Measurements from ENCODE around the gene HMHB1.
A peak's percentile ranks its signal among the peaks of the same experiment; 100 is the strongest.

Gene HMHB1

DNA sequence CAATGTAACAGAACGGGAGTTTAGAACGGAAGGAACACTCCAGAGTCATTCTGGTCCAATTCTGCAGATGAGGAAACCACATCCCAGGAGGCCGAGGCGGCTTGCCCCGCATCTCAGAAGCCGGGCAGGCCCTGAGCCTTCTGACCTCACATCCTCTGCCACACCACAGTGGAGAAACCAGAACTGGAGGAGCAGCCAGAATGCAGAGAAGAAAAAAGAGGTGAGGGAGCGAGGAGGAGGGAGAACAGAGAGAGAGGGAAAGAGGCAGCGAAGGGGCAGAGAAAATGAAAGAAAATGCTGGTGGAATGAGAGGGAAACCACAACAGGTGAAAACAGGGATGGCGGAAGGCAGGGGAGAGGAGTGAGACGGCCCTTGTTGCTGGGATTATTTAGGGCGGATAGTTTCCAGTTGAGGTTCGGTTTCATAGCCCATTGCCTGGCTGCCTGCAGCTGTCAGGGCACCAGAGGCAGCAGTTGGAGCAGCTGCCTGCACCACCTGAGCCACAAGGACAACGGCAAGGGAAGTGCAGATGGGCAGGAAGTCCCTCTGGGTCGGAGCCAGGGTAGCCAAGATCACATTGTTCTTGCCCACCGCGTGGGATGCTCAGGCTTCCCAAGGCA, at the start of gene HMHB1:
Gene HMHB1 (plus strand): TSS at position 77 of the 621 bp plus-strand sequence.
- intact Hi-C loops (cut with DNase I) = no loop called here
- peak in 1 of 10 donors; percentile 70 for DNase-seq

DNA sequence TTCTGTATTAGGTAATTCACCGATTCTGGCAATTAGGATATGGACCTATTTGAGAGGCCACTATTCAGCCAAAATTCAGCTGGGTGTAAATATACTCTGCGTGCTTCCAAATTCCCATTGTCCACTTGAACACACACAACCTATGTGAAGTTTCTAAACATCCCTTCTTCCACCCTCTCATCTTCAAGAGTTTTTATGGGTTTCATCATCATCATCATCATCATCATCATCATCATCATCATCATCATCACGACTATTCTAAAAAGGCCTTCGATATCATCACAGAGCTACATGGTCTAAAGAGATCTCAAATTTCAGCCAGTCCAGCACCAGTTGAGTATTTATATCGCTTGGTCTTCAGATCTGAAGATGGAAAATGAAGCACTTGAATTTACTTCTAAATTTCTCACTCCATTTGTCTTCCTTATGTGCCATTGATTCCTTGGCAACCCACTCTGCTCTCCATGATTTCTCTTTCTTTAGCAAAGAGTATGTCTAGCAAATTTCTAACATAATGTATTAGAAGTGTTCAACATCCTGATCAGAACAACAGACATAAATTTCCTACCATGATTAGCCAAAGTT, 49.2 kb upstream of the HMHB1 start:
- DNase-seq = no peak
- intact Hi-C loops (cut with DNase I) = no loop called here

DNA sequence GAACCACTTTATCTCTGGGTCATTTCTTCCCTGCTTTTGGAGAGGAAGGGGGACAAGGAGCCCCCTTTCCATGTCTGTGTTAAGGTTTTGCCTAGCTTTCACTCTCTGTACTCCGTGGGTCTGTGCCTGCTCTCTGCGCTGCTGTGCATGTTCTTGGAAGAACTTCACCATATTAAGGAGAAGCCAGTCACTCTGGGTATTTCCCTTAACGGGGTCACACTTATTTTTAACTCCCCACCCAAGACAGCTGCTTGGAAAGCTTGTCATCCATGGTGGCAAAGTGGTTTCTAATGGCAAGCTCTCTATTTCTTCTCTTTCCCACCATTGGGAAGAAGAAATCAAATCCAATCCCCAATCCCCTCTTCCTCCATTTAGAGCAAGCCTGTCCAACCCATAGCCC, 44.8 kb upstream of the HMHB1 start:
- intact Hi-C loops (cut with DNase I) = no loop called here

DNA sequence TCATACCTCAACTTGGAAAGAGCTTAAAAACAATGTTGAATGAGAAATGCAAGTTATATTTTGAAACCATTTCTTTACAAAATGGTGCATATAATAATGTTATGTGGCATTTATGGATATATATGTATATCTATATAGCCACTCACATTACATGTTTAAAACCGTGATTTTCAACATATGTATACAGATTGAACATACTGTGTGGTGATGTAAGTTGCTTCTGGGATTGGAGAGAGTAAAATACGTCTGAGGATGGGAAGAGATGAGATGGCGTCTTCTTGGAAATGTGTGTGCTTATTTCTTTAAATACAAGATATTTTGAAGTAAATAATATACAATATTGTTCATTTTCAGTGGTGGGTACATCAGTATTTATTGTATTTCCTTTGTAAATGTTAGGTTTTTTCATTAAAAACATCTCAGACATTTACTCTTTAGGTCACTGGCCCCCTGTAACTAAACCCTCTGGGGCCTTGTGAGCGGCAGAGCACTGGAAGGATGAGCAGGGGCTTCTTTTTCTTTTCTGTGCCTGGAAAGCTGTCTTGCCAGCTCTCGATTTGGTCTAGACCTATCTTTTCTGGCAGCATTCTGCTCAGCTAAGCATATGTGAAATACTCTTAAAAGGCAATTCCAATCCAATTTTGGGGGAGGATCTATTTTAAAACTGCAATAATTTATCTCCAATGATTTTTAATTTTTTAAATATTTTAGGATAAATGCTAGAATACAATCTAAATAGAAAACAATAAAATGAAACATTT, 42.8 kb upstream of the HMHB1 start:
- intact Hi-C loops (cut with DNase I) = no loop called here
- no peak for DNase-seq

More for the DNA sequence above, 44.8 kb upstream of the HMHB1 start:
- no peak for DNase-seq

- intact Hi-C loops (cut with DNase I) = no loop called here
Measured at GRCh38 chr5:143770450-143770849, 41.5 kb upstream of the HMHB1 start.

DNA sequence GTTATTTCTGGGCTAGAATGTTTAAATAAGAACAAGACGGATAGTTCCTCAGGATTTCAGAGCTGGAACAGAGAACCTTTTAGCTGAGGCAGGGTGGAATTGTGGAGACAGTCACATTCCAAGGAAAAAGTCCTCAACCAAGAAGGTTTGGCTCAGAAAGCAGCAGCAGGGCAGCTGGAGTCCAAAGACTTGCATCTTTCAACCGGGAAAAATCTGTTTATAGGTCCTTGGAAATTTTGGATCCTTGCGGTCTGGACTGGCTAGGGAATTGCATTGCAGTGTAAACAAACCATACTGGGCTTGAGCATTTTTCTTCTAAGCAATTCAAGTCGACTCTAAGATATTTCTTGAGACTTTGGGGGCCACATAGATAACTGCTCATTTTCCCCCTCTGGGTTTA, 40.8 kb upstream of the HMHB1 start:
- intact Hi-C loops (cut with DNase I) = no loop called here
- DNase-seq = no peak

More at GRCh38 chr5:143770450-143770849, 41.5 kb upstream of the HMHB1 start:
- DNase-seq = no peak

GRCh38 chr5:143771602-143772001, 40.4 kb upstream of the HMHB1 start:
- intact Hi-C loops (cut with DNase I) = no loop called here
- DNase-seq = no peak

GRCh38 chr5:143772621-143773020, 39.3 kb upstream of the HMHB1 start:
- DNase-seq = no peak
- intact Hi-C loops (cut with DNase I) = no loop called here

DNA sequence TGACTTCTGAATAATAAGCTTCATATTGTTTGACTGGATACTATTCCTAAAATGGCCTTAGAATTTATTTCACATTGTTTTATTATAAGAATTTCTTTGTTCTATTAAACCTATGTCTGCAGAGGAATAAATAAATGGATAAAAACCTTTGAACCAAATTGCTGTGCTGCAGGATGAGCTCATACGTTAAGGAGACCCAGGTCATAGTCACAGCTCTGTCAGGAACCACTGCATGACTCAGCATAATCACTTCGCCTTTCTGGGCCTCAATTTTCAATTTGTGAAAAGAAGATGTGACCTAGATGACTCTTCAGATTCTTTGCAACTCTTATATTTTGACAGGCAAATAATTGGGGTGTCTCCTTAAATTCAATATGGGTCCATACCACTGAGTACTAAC, 36.7 kb upstream of the HMHB1 start:
- intact Hi-C loops (cut with DNase I) = no loop called here

GRCh38 chr5:143776951-143777350, 35.0 kb upstream of the HMHB1 start:
- intact Hi-C loops (cut with DNase I) = no loop called here
- no peak for DNase-seq

More for the DNA sequence above, 36.7 kb upstream of the HMHB1 start:
- DNase-seq = no peak

DNA sequence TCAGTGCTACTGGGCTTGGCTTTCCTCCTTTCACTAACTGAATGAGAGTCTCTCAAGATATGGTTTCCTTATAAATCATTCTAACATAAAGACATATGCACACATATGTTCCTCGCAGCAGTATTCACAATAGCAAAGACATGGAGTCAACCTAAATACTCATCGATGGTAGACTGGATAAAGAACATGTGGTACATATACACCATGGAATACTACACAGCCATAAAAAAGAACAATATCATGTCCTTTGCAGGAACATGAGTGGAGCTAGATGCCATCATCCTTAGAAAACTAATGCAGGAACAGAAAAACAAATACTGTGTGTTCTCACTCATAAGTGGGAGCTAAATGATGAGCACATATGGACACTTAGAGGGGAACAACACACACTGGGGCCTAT, 32.5 kb upstream of the HMHB1 start:
- intact Hi-C loops (cut with DNase I) = no loop called here
- DNase-seq = no peak

- intact Hi-C loops (cut with DNase I) = no loop called here
- no peak for DNase-seq
Measured at GRCh38 chr5:143781993-143782520, 29.9 kb upstream of the HMHB1 start.

- intact Hi-C loops (cut with DNase I) = no loop called here
- DNase-seq = no peak
Measured at GRCh38 chr5:143782588-143783386, 29.2 kb upstream of the HMHB1 start.

DNA sequence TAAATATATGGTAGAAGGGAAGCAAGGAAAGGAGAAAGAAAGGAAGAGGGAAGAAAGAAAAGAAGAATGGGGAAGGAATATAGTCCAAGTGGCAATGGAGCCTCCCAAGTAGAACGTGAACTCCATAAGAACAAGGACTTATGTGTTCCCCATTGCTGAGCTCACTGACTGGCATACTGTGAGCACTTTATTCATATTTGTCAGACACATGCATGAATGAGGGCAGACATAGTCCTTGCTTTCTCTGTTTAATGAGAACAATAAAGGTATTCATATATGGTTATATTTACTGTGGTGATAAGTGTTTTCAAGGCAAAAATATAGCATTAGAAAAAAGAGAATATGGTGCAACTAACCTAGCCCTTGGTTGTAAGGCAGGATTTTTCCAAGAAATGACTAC, 23.6 kb upstream of the HMHB1 start:
- DNase-seq = no peak
- intact Hi-C loops (cut with DNase I) = no loop called here

- no peak for DNase-seq
- intact Hi-C loops (cut with DNase I) = no loop called here
Measured at GRCh38 chr5:143790457-143791112, 21.4 kb upstream of the HMHB1 start.

- peak in 1 of 10 donors; percentile 14 for DNase-seq
- intact Hi-C loops (cut with DNase I) = no loop called here
Measured at GRCh38 chr5:143791848-143792731, 19.9 kb upstream of the HMHB1 start.

- DNase-seq = no peak
- intact Hi-C loops (cut with DNase I) = no loop called here
Measured at GRCh38 chr5:143793249-143793648, 18.7 kb upstream of the HMHB1 start.

DNA sequence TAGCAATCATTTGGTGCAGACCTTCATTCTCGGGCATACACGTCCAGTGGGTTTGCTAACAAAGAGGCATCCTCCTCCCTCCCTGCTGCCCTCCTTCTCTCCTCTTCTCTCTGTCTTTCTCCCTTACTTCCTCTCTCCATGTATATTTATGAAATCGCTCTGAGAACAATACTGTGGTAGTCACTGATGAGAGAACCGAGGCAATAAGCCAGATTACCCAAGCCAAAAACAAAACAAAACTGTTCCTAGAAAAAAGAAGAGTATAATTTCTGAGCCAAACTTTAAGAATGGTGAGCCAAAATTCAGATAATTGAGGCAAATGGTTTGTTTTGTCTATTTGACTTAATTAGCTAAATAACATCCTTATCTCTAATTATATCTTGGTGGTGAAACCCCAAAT, 15.8 kb upstream of the HMHB1 start:
- intact Hi-C loops (cut with DNase I) = no loop called here
- DNase-seq = no peak

DNA sequence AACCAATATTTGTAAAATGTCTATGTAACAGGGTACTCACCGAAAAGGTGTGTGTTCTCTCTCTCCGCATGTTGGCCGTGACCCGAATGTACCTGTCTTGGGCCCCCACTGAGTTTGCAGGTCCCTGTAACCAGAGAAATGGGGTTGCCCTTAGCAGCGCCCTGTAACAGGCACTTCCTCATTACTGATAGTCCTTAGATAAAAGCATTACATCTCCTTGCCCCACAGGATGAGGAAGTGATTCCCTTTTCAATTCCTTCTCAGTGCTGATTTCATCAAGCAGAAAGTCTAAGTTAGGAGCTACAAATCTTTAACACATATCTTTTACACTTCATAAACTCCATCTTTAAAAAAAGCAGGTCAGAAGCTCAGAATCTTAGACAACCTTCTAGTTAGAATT, 15.2 kb upstream of the HMHB1 start:
- no peak for DNase-seq
- intact Hi-C loops (cut with DNase I) = no loop called here

All from posterior cingulate gyrus (tissue), 11 donors.